ENCODE measurements around the gene GTF2F1.

DNA sequence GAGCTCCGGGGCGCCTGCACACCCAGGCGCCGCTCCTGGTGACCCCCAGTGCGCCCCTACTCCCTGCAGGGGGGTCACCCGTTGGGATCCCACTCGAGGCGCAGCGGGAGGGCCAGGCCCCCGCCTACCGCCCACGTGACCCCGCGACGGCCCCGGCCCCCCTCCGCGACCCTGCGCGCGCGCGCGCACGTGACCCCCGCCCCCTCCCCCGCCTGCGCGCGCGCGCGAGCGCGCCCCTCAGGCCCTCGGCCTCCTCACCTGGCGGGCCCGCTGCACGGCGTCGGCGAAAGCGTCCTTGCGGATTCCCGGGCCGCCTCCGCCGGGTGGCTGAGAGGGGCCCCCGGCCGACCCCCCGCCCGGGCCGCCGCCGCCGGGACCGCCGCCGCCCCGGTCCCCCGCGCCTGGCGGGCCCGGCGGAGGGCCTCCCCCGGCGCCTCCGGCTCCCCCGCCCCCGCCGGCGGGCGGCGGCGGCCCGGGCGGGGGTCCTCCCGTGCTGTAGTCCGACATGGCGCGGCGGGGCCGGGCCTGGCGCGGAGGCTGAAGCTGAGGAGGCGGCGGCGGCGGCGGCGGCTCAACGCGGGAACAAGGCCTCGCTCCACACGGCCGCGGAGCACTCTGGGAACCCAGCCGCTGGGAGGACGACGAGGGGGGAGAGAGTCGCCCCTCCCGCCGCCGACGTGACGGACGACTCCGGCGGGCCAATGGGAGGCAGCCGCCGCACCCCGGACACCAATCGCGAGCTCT, 31.4 kb upstream of the GTF2F1 start, which contains the start of gene KHSRP:
- TF ChIP-seq GABPA (IDR thresholded peaks at IDR 0.05; ENCODE audit: low read depth) (no peak), FOSL2 (IDR thresholded peaks at IDR 0.05; ENCODE audit: borderline replicate concordance, low read depth) (no peak)
- TF ChIP-seq, protein P1, sequence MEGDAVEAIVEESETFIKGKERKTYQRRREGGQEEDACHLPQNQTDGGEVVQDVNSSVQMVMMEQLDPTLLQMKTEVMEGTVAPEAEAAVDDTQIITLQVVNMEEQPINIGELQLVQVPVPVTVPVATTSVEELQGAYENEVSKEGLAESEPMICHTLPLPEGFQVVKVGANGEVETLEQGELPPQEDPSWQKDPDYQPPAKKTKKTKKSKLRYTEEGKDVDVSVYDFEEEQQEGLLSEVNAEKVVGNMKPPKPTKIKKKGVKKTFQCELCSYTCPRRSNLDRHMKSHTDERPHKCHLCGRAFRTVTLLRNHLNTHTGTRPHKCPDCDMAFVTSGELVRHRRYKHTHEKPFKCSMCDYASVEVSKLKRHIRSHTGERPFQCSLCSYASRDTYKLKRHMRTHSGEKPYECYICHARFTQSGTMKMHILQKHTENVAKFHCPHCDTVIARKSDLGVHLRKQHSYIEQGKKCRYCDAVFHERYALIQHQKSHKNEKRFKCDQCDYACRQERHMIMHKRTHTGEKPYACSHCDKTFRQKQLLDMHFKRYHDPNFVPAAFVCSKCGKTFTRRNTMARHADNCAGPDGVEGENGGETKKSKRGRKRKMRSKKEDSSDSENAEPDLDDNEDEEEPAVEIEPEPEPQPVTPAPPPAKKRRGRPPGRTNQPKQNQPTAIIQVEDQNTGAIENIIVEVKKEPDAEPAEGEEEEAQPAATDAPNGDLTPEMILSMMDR (IDR thresholded peaks at IDR 0.05), result no peak
- TF ChIP-seq, protein P2, sequence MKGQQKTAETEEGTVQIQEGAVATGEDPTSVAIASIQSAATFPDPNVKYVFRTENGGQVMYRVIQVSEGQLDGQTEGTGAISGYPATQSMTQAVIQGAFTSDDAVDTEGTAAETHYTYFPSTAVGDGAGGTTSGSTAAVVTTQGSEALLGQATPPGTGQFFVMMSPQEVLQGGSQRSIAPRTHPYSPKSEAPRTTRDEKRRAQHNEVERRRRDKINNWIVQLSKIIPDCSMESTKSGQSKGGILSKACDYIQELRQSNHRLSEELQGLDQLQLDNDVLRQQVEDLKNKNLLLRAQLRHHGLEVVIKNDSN (IDR thresholded peaks at IDR 0.05; ENCODE audit: borderline replicate concordance, low read depth), result peak; percentile 76
